Calu3 (cell line): Measurements from ENCODE around the gene RAB4B. TPM values are rescaled to one million over a fixed set of nuclear protein-coding genes. Genes with fewer than 3 reads are reported as not detected.

Source experiments
- BruUV-seq: library from RNA; stranded (reverse); fragments of 400-500 nt; replicated peaks from 2 replicates; lab custom pipeline; 2021; lab: Mats Ljungman, UMichigan
- CTCF ChIA-PET: fragments of 300-600 bp; sonication (Branson Sonifier 250); formaldehyde crosslinking; loops from one replicate; lab custom pipeline; 2022; ENCODE audit warnings: antibody characterized with exemption; lab: Charles Lee
- DNase-seq: peaks from one replicate; pipeline ENCODE4 v3.0.0; 2022
- H3K27ac Mint-ChIP-seq: one replicate; pipeline ENCODE4 v1.8.0; 2022; ENCODE audit warnings: mixed read lengths; ENCODE audit not compliant: unreplicated experiment
- H3K27me3 Mint-ChIP-seq: one replicate; pipeline ENCODE4 v1.8.0; 2022; ENCODE audit warnings: mixed read lengths; ENCODE audit not compliant: unreplicated experiment
- H3K36me3 Mint-ChIP-seq: one replicate; pipeline ENCODE4 v1.8.0; 2022; ENCODE audit warnings: mild to moderate bottlenecking, moderate library complexity, mixed read lengths; ENCODE audit not compliant: insufficient read depth, unreplicated experiment
- H3K4me1 Mint-ChIP-seq: one replicate; pipeline ENCODE4 v1.8.0; 2022; ENCODE audit warnings: mild to moderate bottlenecking, low read depth, mixed read lengths; ENCODE audit not compliant: unreplicated experiment
- H3K4me3 Mint-ChIP-seq: one replicate; pipeline ENCODE4 v1.8.0; 2022; ENCODE audit warnings: mild to moderate bottlenecking, low read depth, moderate library complexity, mixed read lengths; ENCODE audit not compliant: unreplicated experiment
- H3K9me3 Mint-ChIP-seq: one replicate; pipeline ENCODE4 v1.8.0; 2022; ENCODE audit warnings: low read depth, mixed read lengths; ENCODE audit not compliant: unreplicated experiment
- CTCF ChIP-seq: fragments of 200-600 bp; IDR thresholded peaks from one replicate; pipeline ENCODE4 v1.8.0; 2022; ENCODE audit warnings: antibody characterized with exemption; ENCODE audit not compliant: unreplicated experiment
- intact Hi-C: fragments of 100-400 bp; cut with micrococcal nuclease; formaldehyde crosslinking; loops from one replicate; pipeline ENCODE4 v1.10.0; 2022; ENCODE audit not compliant: unreplicated experiment
- total RNA-seq: library from RNA; stranded (reverse); gene quantifications from 2 replicates; pipeline ENCODE4 v1.2.3, GENCODE V29; 2022

RAB4B gene
- total RNA-seq, 1 experiment from 2014 or later, result 22.7 TPM

- Mint-ChIP-seq H3K36me3 (peaks cover 89% of the 10 kb centered on the region), H3K27me3 (no peaks in the 10 kb centered on the region), H3K9me3 (no peaks in the 10 kb centered on the region), H3K4me3 (peak overlapping the region; percentile 88), H3K27ac (peak overlapping the region; percentile 11), H3K4me1 (peaks cover 87% of the 10 kb centered on the region)
- no peak for TF ChIP-seq CTCF
- DNase-seq, result no peak
- intact Hi-C loops, result no loop called here
- CTCF ChIA-PET, result interaction anchor here (0.5 to 1.1 kb wide), 3 partner anchors 23 to 1395 kb away, joined by 3 to 7 read pairs (median 5); no protein-coding TSS in a partner anchor
- BruUV-seq, result no TSS peak
Measured at GRCh38 chr19:40802300-40803169, 24.5 kb downstream of the RAB4B start.

- intact Hi-C loops, result no loop called here
- BruUV-seq, result no TSS peak
- peaks cover 85% of the 10 kb centered on the region for H3K4me1 Mint-ChIP-seq
- peaks cover 89% of the 10 kb centered on the region for H3K36me3 Mint-ChIP-seq
- DNase-seq, result no peak
- peak overlapping the region; percentile 88 for H3K4me3 Mint-ChIP-seq
- no peak overlapping the region for H3K27ac Mint-ChIP-seq
- H3K27me3 Mint-ChIP-seq, result no peaks in the 10 kb centered on the region
- CTCF ChIA-PET, result interaction anchor here (0.6 to 1.1 kb wide), 2 partner anchors 24 to 102 kb away, joined by 3 to 5 read pairs; no protein-coding TSS in a partner anchor
- no peak for TF ChIP-seq CTCF
- H3K9me3 Mint-ChIP-seq, result no peaks in the 10 kb centered on the region
Measured at GRCh38 chr19:40803170-40803856, 25.3 kb downstream of the RAB4B start.

- H3K4me1 Mint-ChIP-seq, result peaks cover 81% of the 10 kb centered on the region
- no peaks in the 10 kb centered on the region for H3K9me3 Mint-ChIP-seq
- DNase-seq, result no peak
- no peak overlapping the region for H3K27ac Mint-ChIP-seq
- no peak for TF ChIP-seq CTCF
- no TSS peak for BruUV-seq
- H3K36me3 Mint-ChIP-seq, result peaks cover 89% of the 10 kb centered on the region
- CTCF ChIA-PET, result interaction anchor here (0.6 kb wide), 2 partner anchors 51 to 101 kb away, joined by 3 to 5 read pairs; no protein-coding TSS in a partner anchor
- peak overlapping the region; percentile 88 for H3K4me3 Mint-ChIP-seq
- intact Hi-C loops, result no loop called here
- H3K27me3 Mint-ChIP-seq, result no peaks in the 10 kb centered on the region
Measured at GRCh38 chr19:40803857-40804782, 26.1 kb downstream of the RAB4B start.
